ENCODE results near the gene RAB11B. TPM values are rescaled to one million over a fixed set of nuclear protein-coding genes. Genes with fewer than 3 reads are reported as not detected.

RAB11B gene
- total and polyA plus RNA-seq, 4 donors: 68.6 to 119 (median 117) TPM

- WGBS, 2 donors: 1% methylated on average over 82 to 93 of the region's 93 CpGs
- intact Hi-C loops (cut with DNase I): loop anchor here in 1 of 2 donors (5.0 kb wide), 1 partner anchor 33 kb away; the partner anchor contains the start of gene MARCHF2
These were observed 54.7 kb downstream of the RAB11B start, which contains the start of gene HNRNPM for GRCh38 chr19:8444677-8445487. Gene HNRNPM (plus strand): TSS chr19:8444975. CDS start chr19:8444999, 24 bp downstream.

GRCh38 chr19:8445488-8446001 is 55.4 kb downstream of the RAB11B start:
- WGBS, 2 donors: 0% methylated on average over 13 to 45 of the region's 45 CpGs
- Histone ChIP-seq H3K27me3 (ENCODE audit: control insufficient read depth in 1 of 2, insufficient read depth in 2 of 2, low read length in 1 of 2) (no peaks in the 10 kb centered on the region), H3K9me3 (ENCODE audit: control insufficient read depth, low read length) (no peaks in the 10 kb centered on the region), H3K4me3 (ENCODE audit: low read length in 2 of 2) (peak overlapping the region; percentile 65 to 95), H3K36me3 (ENCODE audit: control insufficient read depth in 1 of 2, insufficient read depth in 2 of 2, low read length in 1 of 2) (no peaks in the 10 kb centered on the region), H3K27ac (ENCODE audit: low read depth in 1 of 2, low read length in 2 of 2) (peak overlapping the region; percentile 81), H3K4me1 (ENCODE audit: control insufficient read depth in 1 of 2, insufficient read depth in 2 of 2, low read length in 2 of 2) (peaks cover 0 to 4% of the 10 kb centered on the region in 2 donors)
- intact Hi-C loops (cut with DNase I): loop anchor here in 1 of 2 donors (5.0 kb wide), 1 partner anchor 33 kb away; the partner anchor contains the start of gene MARCHF2
- peak; percentile 74 to 90 for DNase-seq
- ATAC-seq (ENCODE audit: low FRiP score): peak; percentile 73

More at GRCh38 chr19:8444677-8445487, 54.7 kb downstream of the RAB11B start, which contains the start of gene HNRNPM:
- peak within 1 kb of the TSS; percentile 81 for H3K27ac ChIP-seq (ENCODE audit: low read depth in 1 of 2, low read length in 2 of 2)
- H3K9me3 ChIP-seq (ENCODE audit: control insufficient read depth, low read length): no peaks in the 10 kb centered on the region
- ATAC-seq (ENCODE audit: low FRiP score): peak; percentile 99
- DNase-seq: peak; percentile 100
- peaks cover 0 to 3% of the 10 kb centered on the region in 2 donors for H3K4me1 ChIP-seq (ENCODE audit: control insufficient read depth in 1 of 2, insufficient read depth in 2 of 2, low read length in 2 of 2)
- H3K27me3 ChIP-seq (ENCODE audit: control insufficient read depth in 1 of 2, insufficient read depth in 2 of 2, low read length in 1 of 2): no peaks in the 10 kb centered on the region
- no peaks in the 10 kb centered on the region for H3K36me3 ChIP-seq (ENCODE audit: control insufficient read depth in 1 of 2, insufficient read depth in 2 of 2, low read length in 1 of 2)
- peak within 1 kb of the TSS; percentile 65 to 95 for H3K4me3 ChIP-seq (ENCODE audit: low read length in 2 of 2)

GRCh38 chr19:8446061-8446709 is 56.0 kb downstream of the RAB11B start:
- peak in 1 of 2 donors; percentile 13 for DNase-seq
- peaks cover 0 to 4% of the 10 kb centered on the region in 2 donors for H3K4me1 ChIP-seq (ENCODE audit: control insufficient read depth in 1 of 2, insufficient read depth in 2 of 2, low read length in 2 of 2)

DNA sequence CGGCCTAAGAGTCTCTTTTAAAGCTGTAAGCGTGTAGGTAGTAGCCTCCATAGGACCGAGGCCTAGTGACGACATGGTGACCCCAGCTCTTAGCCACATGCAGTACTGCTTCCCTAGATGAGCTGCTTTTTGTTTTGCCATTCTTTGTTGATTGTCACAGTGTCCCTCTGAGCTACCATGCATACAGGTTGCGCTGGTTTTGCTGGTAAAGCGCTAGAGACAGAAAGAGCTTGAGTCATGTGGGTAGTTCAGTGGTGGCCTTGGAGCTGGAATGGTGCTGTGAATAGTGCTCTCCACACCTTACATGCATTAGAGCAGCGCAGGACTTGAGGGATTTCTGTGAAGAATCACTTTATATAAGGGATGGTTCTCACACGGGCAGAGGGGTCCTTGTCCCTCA is 59.7 kb downstream of the RAB11B start:
- 70 to 81% methylated on average over 7 of the region's 8 CpGs for WGBS, 2 donors
- peaks cover 0 to 2% of the 10 kb centered on the region in 2 donors for H3K36me3 ChIP-seq (ENCODE audit: control insufficient read depth in 1 of 2, insufficient read depth in 2 of 2, low read length in 1 of 2)
- no peak overlapping the region for H3K27ac ChIP-seq (ENCODE audit: low read depth in 1 of 2, low read length in 2 of 2)
- no peak for ATAC-seq (ENCODE audit: low FRiP score)
- no peaks in the 10 kb centered on the region for H3K27me3 ChIP-seq (ENCODE audit: control insufficient read depth in 1 of 2, insufficient read depth in 2 of 2, low read length in 1 of 2)
- H3K4me3 ChIP-seq (ENCODE audit: low read length in 2 of 2): no peak overlapping the region
- no peak for DNase-seq
- H3K4me1 ChIP-seq (ENCODE audit: control insufficient read depth in 1 of 2, insufficient read depth in 2 of 2, low read length in 2 of 2): peaks cover 5 to 8% of the 10 kb centered on the region in 2 donors
- intact Hi-C loops (cut with DNase I): loop anchor here in 1 of 2 donors (5.0 kb wide), 1 partner anchor 38 kb away; the partner anchor contains the start of gene MARCHF2
- H3K9me3 ChIP-seq (ENCODE audit: control insufficient read depth, low read length): no peaks in the 10 kb centered on the region

More at GRCh38 chr19:8446061-8446709, 56.0 kb downstream of the RAB11B start:
- no peaks in the 10 kb centered on the region for H3K9me3 ChIP-seq (ENCODE audit: control insufficient read depth, low read length)
- H3K4me3 ChIP-seq (ENCODE audit: low read length in 2 of 2): peak overlapping the region; percentile 65 to 95
- intact Hi-C loops (cut with DNase I): loop anchor here in 1 of 2 donors (5.0 kb wide), 1 partner anchor 34 kb away; the partner anchor contains the start of gene MARCHF2
- no peaks in the 10 kb centered on the region for H3K27me3 ChIP-seq (ENCODE audit: control insufficient read depth in 1 of 2, insufficient read depth in 2 of 2, low read length in 1 of 2)
- peak overlapping the region in 1 of 2 donors; percentile 9 for H3K27ac ChIP-seq (ENCODE audit: low read depth in 1 of 2, low read length in 2 of 2)
- H3K36me3 ChIP-seq (ENCODE audit: control insufficient read depth in 1 of 2, insufficient read depth in 2 of 2, low read length in 1 of 2): no peaks in the 10 kb centered on the region
- no peak for ATAC-seq (ENCODE audit: low FRiP score)
- WGBS, 2 donors: 22% methylated on average over 16 of the region's 16 CpGs

GRCh38 chr19:8451377-8451776 is 61.2 kb downstream of the RAB11B start:
- peaks cover 0 to 4% of the 10 kb centered on the region in 2 donors for H3K36me3 ChIP-seq (ENCODE audit: control insufficient read depth in 1 of 2, insufficient read depth in 2 of 2, low read length in 1 of 2)
- ATAC-seq (ENCODE audit: low FRiP score): no peak
- peak in 1 of 2 donors; percentile 9 for DNase-seq
- H3K27ac ChIP-seq (ENCODE audit: low read depth in 1 of 2, low read length in 2 of 2): peak overlapping the region in 1 of 2 donors; percentile 14
- peaks cover 5 to 8% of the 10 kb centered on the region in 2 donors for H3K4me1 ChIP-seq (ENCODE audit: control insufficient read depth in 1 of 2, insufficient read depth in 2 of 2, low read length in 2 of 2)
- 68 to 70% methylated on average over 6 of the region's 6 CpGs for WGBS, 2 donors
- no peak overlapping the region for H3K4me3 ChIP-seq (ENCODE audit: low read length in 2 of 2)
- no peaks in the 10 kb centered on the region for H3K27me3 ChIP-seq (ENCODE audit: control insufficient read depth in 1 of 2, insufficient read depth in 2 of 2, low read length in 1 of 2)
- no peaks in the 10 kb centered on the region for H3K9me3 ChIP-seq (ENCODE audit: control insufficient read depth, low read length)
- intact Hi-C loops (cut with DNase I): no loop called here

GRCh38 chr19:8451885-8452284 is 61.7 kb downstream of the RAB11B start:
- no peak for ATAC-seq (ENCODE audit: low FRiP score)
- H3K4me3 ChIP-seq (ENCODE audit: low read length in 2 of 2): no peak overlapping the region
- H3K9me3 ChIP-seq (ENCODE audit: control insufficient read depth, low read length): no peaks in the 10 kb centered on the region
- WGBS, 2 donors: 42 to 49% methylated on average over 3 of the region's 3 CpGs
- H3K27ac ChIP-seq (ENCODE audit: low read depth in 1 of 2, low read length in 2 of 2): no peak overlapping the region
- peaks cover 0 to 4% of the 10 kb centered on the region in 2 donors for H3K36me3 ChIP-seq (ENCODE audit: control insufficient read depth in 1 of 2, insufficient read depth in 2 of 2, low read length in 1 of 2)
- H3K27me3 ChIP-seq (ENCODE audit: control insufficient read depth in 1 of 2, insufficient read depth in 2 of 2, low read length in 1 of 2): no peaks in the 10 kb centered on the region
- peak in 1 of 2 donors; percentile 6 for DNase-seq
- intact Hi-C loops (cut with DNase I): no loop called here
- peaks cover 5 to 6% of the 10 kb centered on the region in 2 donors for H3K4me1 ChIP-seq (ENCODE audit: control insufficient read depth in 1 of 2, insufficient read depth in 2 of 2, low read length in 2 of 2)

DNA sequence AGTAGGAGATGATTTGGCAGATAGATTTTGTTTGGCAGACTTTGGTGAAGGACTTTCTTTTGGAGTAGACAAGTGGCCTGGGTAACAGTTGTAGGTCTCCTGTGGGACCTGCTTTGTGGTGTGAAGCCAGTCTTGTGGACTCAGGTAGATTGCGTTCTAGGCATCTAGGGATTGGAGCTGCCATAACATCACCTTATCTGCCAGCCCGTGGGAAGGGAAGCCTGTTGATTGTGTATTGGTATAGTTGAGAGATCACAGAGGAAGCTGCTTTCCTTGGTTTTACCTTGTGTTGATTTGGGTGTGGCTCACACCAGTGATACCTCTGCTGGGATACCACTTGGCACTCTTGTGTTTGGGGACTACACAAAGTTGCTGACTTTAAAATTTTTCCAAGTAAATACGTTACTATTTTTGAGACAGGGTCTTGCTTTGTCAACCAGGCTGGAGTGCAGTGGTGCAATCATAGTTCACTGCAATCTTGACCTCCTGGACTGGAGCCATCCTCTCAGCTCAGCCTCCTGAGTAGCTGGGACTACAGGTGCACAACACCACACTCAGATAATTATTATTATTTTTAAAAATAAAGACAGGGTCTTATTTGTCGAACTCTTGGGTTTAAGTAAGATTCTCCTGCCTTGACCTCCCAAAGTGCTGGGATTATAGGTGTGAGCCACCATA is 62.4 kb downstream of the RAB11B start:
- WGBS, 2 donors: 56 to 60% methylated on average over 4 of the region's 4 CpGs
- Histone ChIP-seq H3K4me1 (ENCODE audit: control insufficient read depth in 1 of 2, insufficient read depth in 2 of 2, low read length in 2 of 2) (peaks cover 5 to 6% of the 10 kb centered on the region in 2 donors), H3K4me3 (ENCODE audit: low read length in 2 of 2) (no peak overlapping the region), H3K27me3 (ENCODE audit: control insufficient read depth in 1 of 2, insufficient read depth in 2 of 2, low read length in 1 of 2) (no peaks in the 10 kb centered on the region), H3K9me3 (ENCODE audit: control insufficient read depth, low read length) (no peaks in the 10 kb centered on the region), H3K27ac (ENCODE audit: low read depth in 1 of 2, low read length in 2 of 2) (no peak overlapping the region), H3K36me3 (ENCODE audit: control insufficient read depth in 1 of 2, insufficient read depth in 2 of 2, low read length in 1 of 2) (peaks cover 0 to 6% of the 10 kb centered on the region in 2 donors)
- intact Hi-C loops (cut with DNase I): no loop called here
- ATAC-seq (ENCODE audit: low FRiP score) (no peak), DNase-seq (peak in 1 of 2 donors; percentile 7)

DNA sequence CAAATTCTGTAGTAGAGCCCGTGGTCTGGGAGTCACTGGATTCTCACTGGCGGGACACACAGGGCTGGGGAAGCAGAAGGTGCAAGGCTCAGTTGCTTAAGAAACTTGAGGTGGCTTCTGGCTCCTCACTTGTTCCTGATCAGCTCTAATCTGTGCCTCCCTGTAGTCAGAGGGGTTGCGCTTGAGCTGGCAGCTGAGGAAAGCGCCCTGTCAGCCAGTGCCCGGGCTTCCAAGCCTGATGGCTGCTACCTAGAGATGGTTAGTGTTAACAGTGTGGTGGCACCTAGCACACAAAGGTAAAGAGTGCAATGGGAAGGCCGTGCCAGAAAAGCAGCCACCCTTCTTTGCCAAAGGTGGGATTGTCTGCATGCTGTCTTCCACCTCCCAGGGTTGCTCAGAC is 63.5 kb downstream of the RAB11B start:
- DNase-seq (peak in 1 of 2 donors; percentile 17), ATAC-seq (ENCODE audit: low FRiP score) (no peak)
- WGBS, 2 donors: 82 to 83% methylated on average over 6 of the region's 6 CpGs
- Histone ChIP-seq H3K4me3 (ENCODE audit: low read length in 2 of 2) (no peak overlapping the region), H3K27ac (ENCODE audit: low read depth in 1 of 2, low read length in 2 of 2) (no peak overlapping the region), H3K36me3 (ENCODE audit: control insufficient read depth in 1 of 2, insufficient read depth in 2 of 2, low read length in 1 of 2) (peaks cover 0 to 6% of the 10 kb centered on the region in 2 donors), H3K4me1 (ENCODE audit: control insufficient read depth in 1 of 2, insufficient read depth in 2 of 2, low read length in 2 of 2) (peaks cover 5 to 10% of the 10 kb centered on the region in 2 donors), H3K27me3 (ENCODE audit: control insufficient read depth in 1 of 2, insufficient read depth in 2 of 2, low read length in 1 of 2) (no peaks in the 10 kb centered on the region), H3K9me3 (ENCODE audit: control insufficient read depth, low read length) (no peaks in the 10 kb centered on the region)
- intact Hi-C loops (cut with DNase I): no loop called here
